Measurements from ENCODE around the gene PSMB4. TPM values are rescaled to one million over a fixed set of nuclear protein-coding genes. Genes with fewer than 3 reads are reported as not detected.

PSMB4 gene
- total RNA-seq, 4 donors from 2014 or later = 219 to 267 (median 232) TPM

DNA sequence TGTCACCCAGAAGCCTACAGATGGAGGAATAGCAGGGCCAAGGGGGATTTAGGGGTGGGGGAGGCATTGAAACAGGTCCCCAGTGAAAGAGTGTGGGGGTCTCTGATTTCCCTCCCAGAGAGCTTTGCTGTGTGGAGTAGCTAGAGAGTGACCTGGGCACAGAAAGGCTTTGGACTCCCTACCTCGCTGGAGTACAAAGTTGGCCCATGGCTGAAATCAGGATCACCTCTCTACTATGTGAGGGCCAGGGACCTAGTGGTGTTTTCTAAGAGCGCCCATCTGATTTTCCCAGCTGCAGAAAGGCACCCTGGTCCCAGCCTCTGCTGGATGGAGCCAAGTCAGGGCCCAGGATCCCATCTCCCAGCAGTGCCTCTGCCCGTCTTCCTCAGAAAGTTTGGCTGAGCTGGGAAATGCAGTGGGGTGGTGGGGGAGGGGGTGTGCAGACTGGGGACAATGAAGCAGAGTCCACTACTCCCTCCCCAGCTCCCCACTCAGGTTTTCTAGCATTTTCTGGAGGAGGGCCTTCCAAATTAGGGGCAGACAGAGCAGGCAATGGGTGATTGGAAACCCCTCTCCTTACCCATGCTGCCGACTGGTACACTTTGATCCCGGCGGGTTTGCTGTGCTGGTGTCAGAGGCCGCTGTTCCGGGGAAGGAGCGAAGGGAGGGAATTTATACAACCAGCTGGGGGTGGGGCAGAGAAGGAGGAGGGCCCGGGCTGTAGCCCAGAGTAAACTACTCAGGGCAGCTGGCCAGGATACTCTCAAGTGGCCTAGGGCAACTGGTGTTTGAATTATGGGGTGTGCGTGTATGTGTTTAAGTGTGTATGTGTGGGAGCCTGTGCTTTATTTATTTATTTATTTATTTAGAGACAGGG, 27.1 kb upstream of the PSMB4 start, which contains the start of gene SELENBP1:
Gene SELENBP1, minus strand, starts transcription at position 648 of the 877 bp plus-strand sequence. Its CDS starts 64 bp downstream, at position 584.
- Histone ChIP-seq H3K36me3 (no peaks in the 10 kb centered on the region), H3K27me3 (no peaks in the 10 kb centered on the region), H3K4me3 (peak within 1 kb of the TSS; percentile 17 to 54 (median 38)), H3K9me3 (no peaks in the 10 kb centered on the region), H3K27ac (peak within 1 kb of the TSS; percentile 49 to 81 (median 74)), H3K4me1 (peaks cover 0 to 57% (median 38%) of the 10 kb centered on the region in 4 donors)
- TF ChIP-seq, protein P1, sequence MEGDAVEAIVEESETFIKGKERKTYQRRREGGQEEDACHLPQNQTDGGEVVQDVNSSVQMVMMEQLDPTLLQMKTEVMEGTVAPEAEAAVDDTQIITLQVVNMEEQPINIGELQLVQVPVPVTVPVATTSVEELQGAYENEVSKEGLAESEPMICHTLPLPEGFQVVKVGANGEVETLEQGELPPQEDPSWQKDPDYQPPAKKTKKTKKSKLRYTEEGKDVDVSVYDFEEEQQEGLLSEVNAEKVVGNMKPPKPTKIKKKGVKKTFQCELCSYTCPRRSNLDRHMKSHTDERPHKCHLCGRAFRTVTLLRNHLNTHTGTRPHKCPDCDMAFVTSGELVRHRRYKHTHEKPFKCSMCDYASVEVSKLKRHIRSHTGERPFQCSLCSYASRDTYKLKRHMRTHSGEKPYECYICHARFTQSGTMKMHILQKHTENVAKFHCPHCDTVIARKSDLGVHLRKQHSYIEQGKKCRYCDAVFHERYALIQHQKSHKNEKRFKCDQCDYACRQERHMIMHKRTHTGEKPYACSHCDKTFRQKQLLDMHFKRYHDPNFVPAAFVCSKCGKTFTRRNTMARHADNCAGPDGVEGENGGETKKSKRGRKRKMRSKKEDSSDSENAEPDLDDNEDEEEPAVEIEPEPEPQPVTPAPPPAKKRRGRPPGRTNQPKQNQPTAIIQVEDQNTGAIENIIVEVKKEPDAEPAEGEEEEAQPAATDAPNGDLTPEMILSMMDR (IDR thresholded peaks at IDR 0.05) = no peak
- TF ChIP-seq EP300 (IDR thresholded peaks at IDR 0.05) (peak; percentile 20 to 83), POLR2A (IDR thresholded peaks at IDR 0.05) (peak in 1 of 2 donors; percentile 73)
- WGBS, 2 donors = 29 to 32% methylated on average over 11 of the region's 11 CpGs
- peak; percentile 80 to 86 for DNase-seq (ENCODE audit: low spot score in 2 of 2)

DNA sequence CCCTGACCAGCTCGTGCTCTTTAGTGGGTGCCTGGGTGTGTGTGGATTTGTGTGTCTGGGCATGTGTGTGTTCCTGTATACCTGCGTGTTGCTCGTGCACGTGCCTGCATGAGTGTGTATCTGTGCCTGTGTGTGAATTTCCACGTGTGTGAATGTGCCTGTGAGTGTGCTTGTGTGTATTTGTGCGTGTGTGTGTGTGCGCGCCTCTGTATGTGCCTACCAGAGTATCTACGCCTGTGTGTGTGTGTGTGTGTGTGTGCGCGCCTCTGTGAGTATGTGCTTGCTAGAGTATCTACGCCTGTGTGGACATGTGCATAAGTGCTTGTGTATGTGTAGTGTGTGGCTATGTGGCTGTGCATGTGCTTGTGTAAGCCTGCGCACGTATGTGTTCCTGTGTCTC, 26.2 kb upstream of the PSMB4 start:
- no peak overlapping the region for H3K27ac ChIP-seq
- no peaks in the 10 kb centered on the region for H3K36me3 ChIP-seq
- DNase-seq (ENCODE audit: low spot score in 2 of 2) = no peak
- 94% methylated on average over 14 of the region's 14 CpGs for WGBS, 2 donors
- H3K4me1 ChIP-seq = peaks cover 0 to 48% (median 38%) of the 10 kb centered on the region in 4 donors
- TF ChIP-seq, protein P1 (IDR thresholded peaks at IDR 0.05) = no peak
- TF ChIP-seq POLR2A (IDR thresholded peaks at IDR 0.05) (no peak), EP300 (IDR thresholded peaks at IDR 0.05) (no peak)
- H3K9me3 ChIP-seq = no peaks in the 10 kb centered on the region
- no peak overlapping the region for H3K4me3 ChIP-seq
- no peaks in the 10 kb centered on the region for H3K27me3 ChIP-seq

DNA sequence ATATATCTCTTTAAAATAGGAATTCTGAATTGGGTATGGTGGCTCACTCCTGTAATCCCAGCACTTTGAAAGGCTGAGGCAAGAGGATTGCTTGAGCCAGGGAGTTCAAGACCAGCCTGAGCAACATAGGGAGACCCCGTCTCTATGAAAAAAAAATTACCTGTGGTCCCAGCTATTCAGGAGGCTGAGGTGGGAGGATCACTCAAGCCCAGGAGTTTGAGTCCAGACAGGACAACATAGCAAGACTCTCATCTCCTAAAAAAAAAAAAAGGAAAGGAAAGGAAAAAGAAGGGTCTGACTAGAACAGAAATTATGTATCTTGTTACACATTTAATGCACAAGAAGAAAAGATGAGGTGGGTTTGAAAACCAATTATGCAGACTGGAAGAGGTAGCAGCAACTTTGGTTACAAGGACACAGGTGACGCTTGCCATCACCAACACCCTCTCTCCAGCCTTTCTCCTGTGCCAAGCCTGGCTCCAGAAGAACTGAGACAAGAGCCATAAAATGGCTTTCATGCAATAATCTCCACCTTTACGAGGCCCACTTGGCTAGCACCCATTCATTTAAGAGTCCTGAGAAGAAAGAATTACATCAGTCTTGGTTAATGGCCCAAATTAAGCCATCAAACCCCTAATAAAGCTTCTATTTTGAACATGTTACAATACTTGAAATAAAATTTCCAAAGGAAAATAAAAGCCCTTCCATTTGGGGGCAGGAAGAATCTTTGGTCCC, 22.1 kb upstream of the PSMB4 start:
- H3K27me3 ChIP-seq = no peaks in the 10 kb centered on the region
- DNase-seq (ENCODE audit: low spot score in 2 of 2) = no peak
- TF ChIP-seq EP300 (IDR thresholded peaks at IDR 0.05) = no peak
- no peak for TF ChIP-seq POLR2A (IDR thresholded peaks at IDR 0.05)
- TF ChIP-seq, protein P1 (IDR thresholded peaks at IDR 0.05) = no peak
- H3K36me3 ChIP-seq = no peaks in the 10 kb centered on the region
- no peaks in the 10 kb centered on the region for H3K9me3 ChIP-seq
- no peak overlapping the region for H3K4me3 ChIP-seq
- peaks cover 0 to 10% (median 3%) of the 10 kb centered on the region in 4 donors for H3K4me1 ChIP-seq
- H3K27ac ChIP-seq = no peak overlapping the region
- 70 to 75% methylated on average over 3 of the region's 3 CpGs for WGBS, 2 donors

DNA sequence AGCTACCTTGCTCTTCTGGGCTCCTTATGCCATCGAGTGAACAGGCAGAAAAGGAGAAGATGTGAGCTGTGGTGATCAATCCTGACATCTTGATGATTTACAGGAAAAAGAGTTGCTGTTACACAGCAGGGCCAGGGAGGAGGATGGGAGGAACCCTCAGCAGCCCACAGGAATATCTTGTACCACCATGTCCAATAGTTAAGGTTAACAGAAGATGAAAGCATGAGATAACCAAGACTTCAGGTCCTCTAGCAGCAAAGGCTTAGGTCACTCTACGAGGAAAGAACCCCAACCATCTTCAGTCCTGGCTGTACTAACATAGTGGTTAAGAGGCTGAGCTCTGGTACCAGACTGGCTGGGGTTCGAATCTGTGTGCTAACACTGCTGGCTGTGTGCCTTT, 14.8 kb upstream of the PSMB4 start:
- WGBS, 2 donors = 71 to 79% methylated on average over 3 of the region's 3 CpGs
- Histone ChIP-seq H3K27ac (no peak overlapping the region), H3K9me3 (no peaks in the 10 kb centered on the region), H3K36me3 (no peaks in the 10 kb centered on the region), H3K4me3 (no peak overlapping the region), H3K27me3 (no peaks in the 10 kb centered on the region), H3K4me1 (no peaks in the 10 kb centered on the region)
- no peak for TF ChIP-seq POLR2A (IDR thresholded peaks at IDR 0.05)
- no peak for TF ChIP-seq EP300 (IDR thresholded peaks at IDR 0.05)
- TF ChIP-seq, protein P1 (IDR thresholded peaks at IDR 0.05) = no peak
- no peak for DNase-seq (ENCODE audit: low spot score in 2 of 2)
